Panc1 (cell line): Measurements from ENCODE around the gene MED13L. TPM values are rescaled to one million over a fixed set of nuclear protein-coding genes. Genes with fewer than 3 reads are reported as not detected.
A peak's percentile ranks its signal among the peaks of the same experiment; 100 is the strongest.

Source experiments
- ATAC-seq: fragments of 200-7000 bp; cut with Tn5 transposase; 2 replicates; pipeline ENCODE4 v1.9.1; 2020; ENCODE audit warnings: mild to moderate bottlenecking, moderate library complexity
- BruUV-seq: library from RNA; stranded (reverse); fragments of 400-500 nt; replicated peaks from 2 replicates; lab custom pipeline; 2021; lab: Mats Ljungman, UMichigan
- CTCF ChIA-PET: fragments of 300-600 bp; sonication (Branson Sonifier 250); formaldehyde crosslinking; loops from one replicate; lab custom pipeline; 2022; ENCODE audit warnings: antibody characterized with exemption; lab: Charles Lee
- POLR2A ChIA-PET: fragments of 300-600 bp; sonication (Branson Sonifier 250); formaldehyde crosslinking; loops from one replicate; lab custom pipeline; 2022; ENCODE audit warnings: antibody characterized with exemption; lab: Charles Lee
- DNase-seq: peaks from one replicate; pipeline ENCODE4 v3.0.0-alpha.2; 2010; ENCODE audit warnings: low read depth, low spot score
- H3K27ac ChIP-seq: 2 replicates; pipeline ENCODE4 v1.5.1; 2011; ENCODE audit warnings: mild to moderate bottlenecking, low read length, inconsistent platforms
- H3K27me3 ChIP-seq: fragments of 200-500 bp; sonication (Bioruptor generic); 2 replicates; pipeline ENCODE4 v1.6.0; 2014; ENCODE audit warnings: low read length, inconsistent platforms; ENCODE audit not compliant: control insufficient read depth, insufficient read depth
- H3K36me3 ChIP-seq: fragments of 200-500 bp; sonication (Bioruptor generic); 2 replicates; pipeline ENCODE4 v1.5.1; 2014; ENCODE audit warnings: inconsistent platforms, mild to moderate bottlenecking, low read length, moderate library complexity; ENCODE audit not compliant: control insufficient read depth, insufficient read depth
- H3K4me1 ChIP-seq: 2 replicates; pipeline ENCODE4 v1.5.1; 2011; ENCODE audit warnings: inconsistent platforms, mild to moderate bottlenecking, low read length, moderate library complexity; ENCODE audit not compliant: control insufficient read depth, insufficient read depth
- H3K4me3 ChIP-seq, 2 experiments: 2 replicates each; pipeline ENCODE4 v1.5.1; 2011 to 2012; ENCODE audit warnings: low read depth in 2 of 2, low read length in 2 of 2, mild to moderate bottlenecking in 2 of 2, inconsistent platforms in 1 of 2, moderate library complexity in 1 of 2
- H3K9me3 ChIP-seq: fragments of 200-500 bp; sonication (Bioruptor generic); 2 replicates; pipeline ENCODE4 v1.5.1; 2014; ENCODE audit warnings: low read depth, mild to moderate bottlenecking, inconsistent platforms, low read length, moderate library complexity; ENCODE audit not compliant: control insufficient read depth, insufficient read depth
- CTCF ChIP-seq: fragments of 450-650 bp; IDR thresholded peaks from 2 replicates; pipeline ENCODE4 v1.5.1; 2017; ENCODE audit warnings: mild to moderate bottlenecking
- POLR2AphosphoS5 ChIP-seq: IDR thresholded peaks from 2 replicates; pipeline ENCODE4 v1.6.1; 2012; ENCODE audit warnings: mild to moderate bottlenecking, low read depth, low read length, moderate library complexity
- REST ChIP-seq, 2 experiments: IDR thresholded peaks; 2 replicates each; pipeline ENCODE4 v1.6.1; 2011 to 2012; ENCODE audit warnings: low read depth in 2 of 2, control low read depth in 1 of 2, low read length in 1 of 2, mild to moderate bottlenecking in 1 of 2, moderate library complexity in 1 of 2; ENCODE audit not compliant: insufficient read depth in 1 of 2
- SIN3A ChIP-seq: IDR thresholded peaks from 2 replicates; pipeline ENCODE4 v1.6.1; 2012; ENCODE audit warnings: low read depth, mild to moderate bottlenecking, low read length, moderate library complexity, borderline replicate concordance; ENCODE audit not compliant: insufficient read depth
- TCF7L2 ChIP-seq: IDR thresholded peaks from 2 replicates; pipeline ENCODE4 v1.6.1; 2011; ENCODE audit warnings: mild to moderate bottlenecking, low read depth, low read length, inconsistent platforms
- in situ Hi-C: cut with HindIII; loops from 2 replicates; pipeline ENCODE4 v1.10.0; 2016; ENCODE audit warnings: low sequenced_read_pairs, low pct_unique_long_range_greater_than_20kb
- intact Hi-C: fragments of 100-400 bp; cut with micrococcal nuclease; formaldehyde crosslinking; loops from one replicate; pipeline ENCODE4 v1.10.0; 2022; ENCODE audit not compliant: unreplicated experiment
- total RNA-seq: library from RNA; stranded (reverse); gene quantifications from one replicate; pipeline ENCODE4 v1.2.1, GENCODE V29; 2021; ENCODE audit not compliant: unreplicated experiment

MED13L gene
- total RNA-seq, 1 experiment from 2014 or later, result 170 TPM

- TF ChIP-seq TCF7L2, result no peak
- TF ChIP-seq SIN3A, result no peak
- no peak for DNase-seq
- H3K4me3 ChIP-seq, result no peak overlapping the region
- ChIA-PET POLR2A (no interaction called here), CTCF (no interaction called here)
- intact Hi-C loops, result no loop called here
- H3K9me3 ChIP-seq, result no peaks in the 10 kb centered on the region
- in situ Hi-C loops, result no loop called here
- no peaks in the 10 kb centered on the region; the same call in 1 of the 2 replicates for H3K36me3 ChIP-seq
- H3K4me1 ChIP-seq, result peaks cover 76% of the 10 kb centered on the region
- H3K27ac ChIP-seq, result peak overlapping the region; percentile 60; the same call in 1 of the 2 replicates
- H3K27me3 ChIP-seq, result no peaks in the 10 kb centered on the region
- 0 out of 2 replicates have a peak, but pooled peaks have one; percentile 4 for ATAC-seq
- no TSS peak for BruUV-seq
These were observed 116.5 kb downstream of the MED13L start for GRCh38 chr12:116160883-116161458.

- Histone ChIP-seq H3K27me3 (no peaks in the 10 kb centered on the region), H3K9me3 (no peaks in the 10 kb centered on the region), H3K4me3 (no peak overlapping the region), H3K36me3 (no peaks in the 10 kb centered on the region; the same call in 1 of the 2 replicates), H3K4me1 (peaks cover 70% of the 10 kb centered on the region), H3K27ac (peak overlapping the region; percentile 18)
- BruUV-seq, result no TSS peak
- CTCF ChIA-PET, result interaction anchor here (0.7 kb wide), 1 partner anchor 9 kb away, joined by 3 read pairs; no protein-coding TSS in a partner anchor
- POLR2A ChIA-PET, result no interaction called here
- peak; percentile 85 for DNase-seq
- in situ Hi-C loops (no loop called here), intact Hi-C loops (no loop called here)
- ATAC-seq, result peak; percentile 89
- TF ChIP-seq CTCF, result no peak
- peak; percentile 47; the same call in 1 of the 2 replicates for TF ChIP-seq POLR2AphosphoS5
- TF ChIP-seq SIN3A, result no peak
These were observed 117.3 kb downstream of the MED13L start for GRCh38 chr12:116160231-116160630.

GRCh38 chr12:116159593-116160200 is 117.8 kb downstream of the MED13L start:
- Histone ChIP-seq H3K4me3 (no peak overlapping the region), H3K27ac (peak overlapping the region; percentile 30; the same call in 1 of the 2 replicates), H3K4me1 (peaks cover 65% of the 10 kb centered on the region), H3K9me3 (no peaks in the 10 kb centered on the region), H3K27me3 (no peaks in the 10 kb centered on the region), H3K36me3 (no peaks in the 10 kb centered on the region; the same call in 1 of the 2 replicates)
- ATAC-seq (no peak), DNase-seq (no peak)
- intact Hi-C loops, result no loop called here
- ChIA-PET POLR2A (no interaction called here), CTCF (interaction anchor here (0.7 kb wide), 1 partner anchor 9 kb away, joined by 3 read pairs; no protein-coding TSS in a partner anchor)
- in situ Hi-C loops, result no loop called here
- no TSS peak for BruUV-seq
- TF ChIP-seq CTCF (no peak), POLR2AphosphoS5 (no peak), SIN3A (no peak), TCF7L2 (no peak), REST (IDR thresholded peaks at IDR 0.05; ENCODE audit: insufficient read depth in 1 of 2, low read depth in 2 of 2, low read length in 1 of 2) (no peak)
